ENCODE measurements around the gene PPP1R9A. TPM values are rescaled to one million over a fixed set of nuclear protein-coding genes. Genes with fewer than 3 reads are reported as not detected.

PPP1R9A gene
- total RNA-seq, 4 donors from 2014 or later = 4.7 to 23.9 (median 11.8) TPM

GRCh38 chr7:95340491-95340890 is 433.1 kb downstream of the PPP1R9A start:
- Histone ChIP-seq H3K36me3 (no peaks in the 10 kb centered on the region), H3K9me3 (no peaks in the 10 kb centered on the region), H3K4me3 (no peak overlapping the region), H3K4me1 (no peaks in the 10 kb centered on the region), H3K27ac (no peak overlapping the region), H3K27me3 (no peaks in the 10 kb centered on the region)
- no peak for DNase-seq
- TF ChIP-seq, protein P1, sequence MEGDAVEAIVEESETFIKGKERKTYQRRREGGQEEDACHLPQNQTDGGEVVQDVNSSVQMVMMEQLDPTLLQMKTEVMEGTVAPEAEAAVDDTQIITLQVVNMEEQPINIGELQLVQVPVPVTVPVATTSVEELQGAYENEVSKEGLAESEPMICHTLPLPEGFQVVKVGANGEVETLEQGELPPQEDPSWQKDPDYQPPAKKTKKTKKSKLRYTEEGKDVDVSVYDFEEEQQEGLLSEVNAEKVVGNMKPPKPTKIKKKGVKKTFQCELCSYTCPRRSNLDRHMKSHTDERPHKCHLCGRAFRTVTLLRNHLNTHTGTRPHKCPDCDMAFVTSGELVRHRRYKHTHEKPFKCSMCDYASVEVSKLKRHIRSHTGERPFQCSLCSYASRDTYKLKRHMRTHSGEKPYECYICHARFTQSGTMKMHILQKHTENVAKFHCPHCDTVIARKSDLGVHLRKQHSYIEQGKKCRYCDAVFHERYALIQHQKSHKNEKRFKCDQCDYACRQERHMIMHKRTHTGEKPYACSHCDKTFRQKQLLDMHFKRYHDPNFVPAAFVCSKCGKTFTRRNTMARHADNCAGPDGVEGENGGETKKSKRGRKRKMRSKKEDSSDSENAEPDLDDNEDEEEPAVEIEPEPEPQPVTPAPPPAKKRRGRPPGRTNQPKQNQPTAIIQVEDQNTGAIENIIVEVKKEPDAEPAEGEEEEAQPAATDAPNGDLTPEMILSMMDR (IDR thresholded peaks at IDR 0.05) = no peak
- TF ChIP-seq POLR2A (IDR thresholded peaks at IDR 0.05) = no peak

DNA sequence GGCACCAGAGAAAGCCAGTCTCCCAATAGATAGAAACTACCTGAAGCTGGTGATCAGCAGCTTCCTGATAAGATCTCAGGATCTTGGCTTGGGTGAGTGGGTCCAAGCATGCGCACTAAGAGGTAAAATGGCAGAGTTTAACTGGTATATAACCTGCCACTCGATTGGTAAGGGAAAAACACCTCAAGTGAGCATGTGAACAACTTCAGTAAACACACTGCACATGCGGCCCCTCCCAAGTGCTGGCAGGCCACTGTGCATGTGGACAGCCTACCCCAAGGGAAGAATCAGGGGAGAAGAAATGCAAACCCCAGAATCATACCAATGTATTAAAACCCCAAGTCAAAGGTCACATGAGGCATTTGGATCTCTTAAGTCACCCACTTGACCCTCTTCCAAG is 434.6 kb downstream of the PPP1R9A start:
- Histone ChIP-seq H3K9me3 (no peaks in the 10 kb centered on the region), H3K27me3 (no peaks in the 10 kb centered on the region), H3K4me1 (no peaks in the 10 kb centered on the region), H3K4me3 (no peak overlapping the region), H3K36me3 (no peaks in the 10 kb centered on the region), H3K27ac (no peak overlapping the region)
- no peak for DNase-seq
- TF ChIP-seq, protein P1 (IDR thresholded peaks at IDR 0.05) = no peak
- TF ChIP-seq POLR2A (IDR thresholded peaks at IDR 0.05) = no peak

DNA sequence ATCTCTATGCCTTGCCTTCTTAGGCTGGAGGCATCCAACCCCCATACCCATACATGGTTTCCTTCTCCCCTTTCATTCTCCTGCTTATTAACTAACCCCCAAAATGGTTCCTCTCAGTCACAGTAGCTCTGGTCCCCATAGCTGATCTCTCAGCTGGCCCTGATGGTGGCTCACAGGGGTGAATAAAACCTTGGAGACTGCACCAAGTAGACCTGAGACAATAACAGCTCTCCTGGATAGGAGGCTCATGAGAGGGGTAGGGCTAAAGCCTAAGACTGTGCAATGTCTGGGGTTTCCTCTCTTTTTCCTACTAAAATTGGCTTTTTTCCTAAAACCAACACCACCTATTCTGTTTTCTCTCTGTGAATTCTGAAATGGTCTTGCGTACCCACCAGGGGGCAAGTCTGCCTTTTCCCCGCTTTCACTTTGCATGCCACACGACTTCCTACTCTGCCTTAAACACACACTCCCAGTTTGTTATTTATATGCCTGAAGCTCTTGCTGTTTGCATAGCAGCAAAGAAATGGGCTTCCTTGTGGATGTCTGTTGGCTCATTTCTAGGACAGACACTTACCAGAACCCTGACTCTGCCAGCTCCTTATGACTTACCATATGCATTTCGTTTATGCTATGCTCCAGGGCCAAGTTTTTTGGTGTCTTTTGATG is 435.4 kb downstream of the PPP1R9A start:
- no peaks in the 10 kb centered on the region for H3K27me3 ChIP-seq
- DNase-seq = no peak
- TF ChIP-seq POLR2A (IDR thresholded peaks at IDR 0.05) = no peak
- TF ChIP-seq, protein P1 (IDR thresholded peaks at IDR 0.05) = no peak
- H3K9me3 ChIP-seq = no peaks in the 10 kb centered on the region
- H3K4me1 ChIP-seq = no peaks in the 10 kb centered on the region
- H3K27ac ChIP-seq = no peak overlapping the region
- H3K36me3 ChIP-seq = no peaks in the 10 kb centered on the region
- no peak overlapping the region for H3K4me3 ChIP-seq

Small RNAs within 50 kb of the gene (small RNA-seq; reads per million reads assigned to genes)
- gene AC002429.1 = 0 reads per million in 2 donors
- gene HINT1P2 = 0 reads per million in 2 donors
- 0 reads per million in 2 donors for gene RNU4-16P

All from Peyer's patch (tissue), 4 donors.